Measurements from ENCODE around the gene CARNS1. TPM values are rescaled to one million over a fixed set of nuclear protein-coding genes. Genes with fewer than 3 reads are reported as not detected.

CARNS1 gene
- polyA plus RNA-seq, 1 donor (not counting 4 experiments of a cell fraction or from before 2014, with no cell fraction given) = not detected

- Histone ChIP-seq H3K9ac (ENCODE audit: control insufficient read depth, extremely low read depth, insufficient read depth, low read length) (no peak overlapping the region), H3K4me3 (ENCODE audit: control insufficient read depth in 2 of 3, extremely low read depth in 1 of 3, insufficient read depth in 2 of 3, low read depth in 1 of 3, low read length in 3 of 3) (no peak overlapping the region), H3K4me1 (ENCODE audit: control insufficient read depth, extremely low read depth, insufficient read depth, low read length) (peaks cover 13% of the 10 kb centered on the region), H3K36me3 (ENCODE audit: control insufficient read depth in 2 of 2, extremely low read depth in 1 of 2, insufficient read depth in 2 of 2, low read length in 2 of 2) (peaks cover 23 to 36% of the 10 kb centered on the region in 2 experiments), H3K27me3 (ENCODE audit: control insufficient read depth, extremely low read depth, insufficient read depth, low read length) (no peaks in the 10 kb centered on the region), H3K9me1 (ENCODE audit: control insufficient read depth, extremely low read depth, insufficient read depth, low read length) (no peaks in the 10 kb centered on the region), H3K79me2 (ENCODE audit: control insufficient read depth, insufficient read depth, low read length) (peaks cover 22% of the 10 kb centered on the region), H3K9me3 (ENCODE audit: control insufficient read depth, low read depth, low read length) (no peaks in the 10 kb centered on the region), H3K27ac (ENCODE audit: control insufficient read depth, insufficient read depth, low read length) (no peak overlapping the region), H3K4me2 (ENCODE audit: control insufficient read depth, extremely low read depth, insufficient read depth, low read depth, low read length) (no peak overlapping the region), H4K20me1 (ENCODE audit: control insufficient read depth, extremely low read depth, insufficient read depth, low read length) (no peaks in the 10 kb centered on the region), H2AFZ (ENCODE audit: control insufficient read depth, low read length) (no peak overlapping the region)
- dilution Hi-C loops (cut with MboI; ENCODE audit: extremely low pct_ligation_motif_present, low sequenced_read_pairs) = no loop called here
- no peak for TF ChIP-seq EZH2 (IDR thresholded peaks at IDR 0.05; ENCODE audit: low read length)
- TF ChIP-seq, protein P1, sequence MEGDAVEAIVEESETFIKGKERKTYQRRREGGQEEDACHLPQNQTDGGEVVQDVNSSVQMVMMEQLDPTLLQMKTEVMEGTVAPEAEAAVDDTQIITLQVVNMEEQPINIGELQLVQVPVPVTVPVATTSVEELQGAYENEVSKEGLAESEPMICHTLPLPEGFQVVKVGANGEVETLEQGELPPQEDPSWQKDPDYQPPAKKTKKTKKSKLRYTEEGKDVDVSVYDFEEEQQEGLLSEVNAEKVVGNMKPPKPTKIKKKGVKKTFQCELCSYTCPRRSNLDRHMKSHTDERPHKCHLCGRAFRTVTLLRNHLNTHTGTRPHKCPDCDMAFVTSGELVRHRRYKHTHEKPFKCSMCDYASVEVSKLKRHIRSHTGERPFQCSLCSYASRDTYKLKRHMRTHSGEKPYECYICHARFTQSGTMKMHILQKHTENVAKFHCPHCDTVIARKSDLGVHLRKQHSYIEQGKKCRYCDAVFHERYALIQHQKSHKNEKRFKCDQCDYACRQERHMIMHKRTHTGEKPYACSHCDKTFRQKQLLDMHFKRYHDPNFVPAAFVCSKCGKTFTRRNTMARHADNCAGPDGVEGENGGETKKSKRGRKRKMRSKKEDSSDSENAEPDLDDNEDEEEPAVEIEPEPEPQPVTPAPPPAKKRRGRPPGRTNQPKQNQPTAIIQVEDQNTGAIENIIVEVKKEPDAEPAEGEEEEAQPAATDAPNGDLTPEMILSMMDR (optimal IDR thresholded peaks at IDR 0.05 in 1 of 3, IDR thresholded peaks at IDR 0.05 in 1 of 3, conservative IDR thresholded peaks at IDR 0.05 in 1 of 3; ENCODE audit: extremely low read depth in 1 of 3, insufficient read depth in 2 of 3, low read length in 3 of 3) = no peak
- no peak for DNase-seq (ENCODE audit: low read depth, low spot score)
- no peak for FAIRE-seq
Observed at GRCh38 chr11:67395555-67396258, 19.8 kb upstream of the CARNS1 start.

DNA sequence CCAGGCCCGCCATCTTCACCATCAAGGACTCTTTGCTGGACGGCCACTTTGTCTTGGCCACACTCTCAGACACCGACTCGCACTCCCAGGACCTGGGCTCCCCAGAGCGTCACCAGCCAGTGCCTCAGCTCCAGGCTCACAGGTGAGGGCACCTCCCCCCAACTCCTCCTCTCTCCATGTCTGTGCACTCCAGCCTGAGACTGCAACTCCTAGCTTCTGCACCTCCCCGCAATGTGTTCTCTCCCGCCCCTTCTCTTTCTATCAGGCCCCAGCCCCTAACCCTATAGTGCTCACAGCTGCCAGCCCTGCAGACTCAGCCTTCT is 19.3 kb upstream of the CARNS1 start:
- Histone ChIP-seq H3K79me2 (ENCODE audit: control insufficient read depth, insufficient read depth, low read length) (peaks cover 24% of the 10 kb centered on the region), H3K9ac (ENCODE audit: control insufficient read depth, extremely low read depth, insufficient read depth, low read length) (no peak overlapping the region), H3K9me1 (ENCODE audit: control insufficient read depth, extremely low read depth, insufficient read depth, low read length) (no peaks in the 10 kb centered on the region), H3K4me3 (ENCODE audit: control insufficient read depth in 2 of 3, extremely low read depth in 1 of 3, insufficient read depth in 2 of 3, low read depth in 1 of 3, low read length in 3 of 3) (no peak overlapping the region), H2AFZ (ENCODE audit: control insufficient read depth, low read length) (no peak overlapping the region), H4K20me1 (ENCODE audit: control insufficient read depth, extremely low read depth, insufficient read depth, low read length) (no peaks in the 10 kb centered on the region), H3K36me3 (ENCODE audit: control insufficient read depth in 2 of 2, extremely low read depth in 1 of 2, insufficient read depth in 2 of 2, low read length in 2 of 2) (peaks cover 23 to 36% of the 10 kb centered on the region in 2 experiments), H3K27ac (ENCODE audit: control insufficient read depth, insufficient read depth, low read length) (no peak overlapping the region), H3K4me1 (ENCODE audit: control insufficient read depth, extremely low read depth, insufficient read depth, low read length) (peaks cover 12% of the 10 kb centered on the region), H3K9me3 (ENCODE audit: control insufficient read depth, low read depth, low read length) (no peaks in the 10 kb centered on the region), H3K4me2 (ENCODE audit: control insufficient read depth, extremely low read depth, insufficient read depth, low read depth, low read length) (no peak overlapping the region), H3K27me3 (ENCODE audit: control insufficient read depth, extremely low read depth, insufficient read depth, low read length) (no peaks in the 10 kb centered on the region)
- dilution Hi-C loops (cut with MboI; ENCODE audit: extremely low pct_ligation_motif_present, low sequenced_read_pairs) = no loop called here
- no peak for TF ChIP-seq EZH2 (IDR thresholded peaks at IDR 0.05; ENCODE audit: low read length)
- TF ChIP-seq, protein P1 (optimal IDR thresholded peaks at IDR 0.05 in 1 of 3, IDR thresholded peaks at IDR 0.05 in 1 of 3, conservative IDR thresholded peaks at IDR 0.05 in 1 of 3; ENCODE audit: extremely low read depth in 1 of 3, insufficient read depth in 2 of 3, low read length in 3 of 3) = no peak
- DNase-seq (ENCODE audit: low read depth, low spot score) = no peak
- no peak for FAIRE-seq

All from keratinocyte (primary cell).